ENCODE data around the gene POTEB. TPM values are rescaled to one million over a fixed set of nuclear protein-coding genes. Genes with fewer than 3 reads are reported as not detected.
"Not testable (repeated sequence)": the region's sequence is repeated elsewhere in the genome, so short reads cannot be mapped to it uniquely, and the experiment has no call there.

The POTEB gene
- not detected for total RNA-seq

- H3K9me3 Mint-ChIP-seq; ATAC-seq (ENCODE audit: low read depth); H3K4me3 Mint-ChIP-seq; POLR2A ChIA-PET; H3K27me3 Mint-ChIP-seq; H3K4me1 Mint-ChIP-seq; H3K36me3 Mint-ChIP-seq; H3K27ac Mint-ChIP-seq; DNase-seq: not testable (repeated sequence)
Measured at GRCh38 chr15:21877635-21878034, at the start of gene POTEB. Gene POTEB, minus strand, starts transcription at chr15:21877735. Its CDS starts 489 bp downstream, at chr15:21877246.

- DNase-seq; H3K4me1 Mint-ChIP-seq; H3K4me3 Mint-ChIP-seq; ATAC-seq (ENCODE audit: low read depth); H3K27ac Mint-ChIP-seq; H3K36me3 Mint-ChIP-seq; POLR2A ChIA-PET; H3K9me3 Mint-ChIP-seq; H3K27me3 Mint-ChIP-seq: not testable (repeated sequence)
Measured at GRCh38 chr15:21890955-21891354, 13.4 kb upstream of the POTEB start.

DNA sequence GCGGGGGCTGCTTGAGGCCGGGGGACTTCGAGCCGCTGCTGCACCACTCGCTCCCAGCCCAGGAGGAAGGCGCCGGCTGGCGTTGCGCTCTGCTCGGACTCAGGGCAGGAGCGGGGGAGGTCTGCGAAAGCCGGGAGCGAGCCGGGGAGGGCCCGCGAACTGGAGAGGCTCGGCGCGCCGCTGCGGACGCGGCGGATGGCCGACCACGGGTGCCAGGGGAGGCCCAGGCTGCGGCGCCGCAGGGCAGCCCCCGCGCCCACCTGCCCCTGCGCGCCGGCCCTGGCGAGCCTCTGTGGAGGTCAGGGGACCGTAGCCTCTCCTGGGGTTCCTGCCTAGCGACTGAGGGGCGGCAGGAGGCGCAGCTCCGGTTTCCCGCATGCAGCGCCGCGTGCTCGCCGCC, 12.0 kb upstream of the POTEB start:
- H3K27ac Mint-ChIP-seq; H3K4me1 Mint-ChIP-seq; H3K9me3 Mint-ChIP-seq; POLR2A ChIA-PET; ATAC-seq (ENCODE audit: low read depth); H3K27me3 Mint-ChIP-seq; H3K4me3 Mint-ChIP-seq; H3K36me3 Mint-ChIP-seq; DNase-seq: not testable (repeated sequence)

GRCh38 chr15:21838831-21839230, 38.7 kb downstream of the POTEB start:
- ATAC-seq (ENCODE audit: low read depth); H3K27ac Mint-ChIP-seq; H3K36me3 Mint-ChIP-seq; H3K4me3 Mint-ChIP-seq; POLR2A ChIA-PET; DNase-seq; H3K4me1 Mint-ChIP-seq; H3K9me3 Mint-ChIP-seq; H3K27me3 Mint-ChIP-seq: not testable (repeated sequence)

Small RNAs within 50 kb of the gene (microRNA-seq; reads per million reads assigned to microRNA genes)
- gene MIR3118-4: not detected

Other genes starting within 250 kb of the POTEB start
- not detected for gene OR4M2, start 202.8 kb upstream of the POTEB start, total RNA-seq